WTC11 (cell line): ENCODE results near the gene MACROD2. TPM values are rescaled to one million over a fixed set of nuclear protein-coding genes. Genes with fewer than 3 reads are reported as not detected.

Experiments used
- ATAC-seq: fragments of 200-7000 bp; cut with Tn5 transposase; 2 replicates; pipeline ENCODE4 v1.10.0; 2021; ENCODE audit warnings: mild to moderate bottlenecking, moderate library complexity
- CTCF ChIA-PET: fragments of 300-600 bp; sonication (Branson Sonifier 250); formaldehyde crosslinking; loops from one replicate; lab custom pipeline; 2021; ENCODE audit warnings: antibody characterized with exemption; lab: Charles Lee
- POLR2A ChIA-PET: fragments of 350-600 bp; sonication (Branson Sonifier 250); formaldehyde crosslinking; loops from one replicate; lab custom pipeline; 2021; ENCODE audit warnings: antibody characterized with exemption; lab: Charles Lee
- DNase-seq: peaks from one replicate; pipeline ENCODE4 v3.0.0; 2021; ENCODE audit warnings: low spot score
- H3K27ac Mint-ChIP-seq: 2 replicates; pipeline ENCODE4 v1.8.0; 2021; ENCODE audit warnings: mixed read lengths
- H3K27me3 Mint-ChIP-seq: 2 replicates; pipeline ENCODE4 v1.8.0; 2021; ENCODE audit warnings: low read depth, mild to moderate bottlenecking, moderate library complexity, mixed read lengths
- H3K36me3 Mint-ChIP-seq: 2 replicates; pipeline ENCODE4 v1.8.0; 2021; ENCODE audit warnings: mixed read lengths
- H3K4me1 Mint-ChIP-seq: 2 replicates; pipeline ENCODE4 v1.8.0; 2022; ENCODE audit warnings: mixed read lengths
- H3K4me3 Mint-ChIP-seq: 2 replicates; pipeline ENCODE4 v1.8.0; 2021; ENCODE audit warnings: mild to moderate bottlenecking, moderate library complexity, mixed read lengths
- H3K9me3 Mint-ChIP-seq: 2 replicates; pipeline ENCODE4 v1.8.0; 2021; ENCODE audit warnings: mixed read lengths
- AFF4 ChIP-seq: sonication (generic); formaldehyde crosslinking; IDR thresholded peaks from 2 replicates; pipeline ENCODE4 v1.8.1; 2023; ENCODE audit warnings: mild to moderate bottlenecking, missing genetic modification reagents, borderline replicate concordance
- E2F5 ChIP-seq: sonication (generic); formaldehyde crosslinking; IDR thresholded peaks from 2 replicates; pipeline ENCODE4 v1.8.1; 2022; ENCODE audit warnings: mild to moderate bottlenecking, moderate library complexity, missing genetic modification reagents
- EMX1 ChIP-seq: fragments of 250-450 bp; sonication (Bioruptor Pico); IDR thresholded peaks from 2 replicates; pipeline ENCODE4 v1.8.0; 2021; ENCODE audit warnings: mild to moderate bottlenecking
- FOXP1 ChIP-seq: sonication (generic); formaldehyde crosslinking; IDR thresholded peaks from 2 replicates; pipeline ENCODE4 v1.8.0; 2022; ENCODE audit warnings: missing genetic modification reagents, mild to moderate bottlenecking, moderate library complexity, borderline replicate concordance
- GRHL2 ChIP-seq: fragments of 250-450 bp; sonication (Bioruptor Pico); IDR thresholded peaks from 2 replicates; pipeline ENCODE4 v1.8.0; 2022; ENCODE audit warnings: mild to moderate bottlenecking, moderate library complexity; ENCODE audit not compliant: insufficient replicate concordance, severe bottlenecking
- GTF2I ChIP-seq: fragments of 250-450 bp; sonication (Bioruptor Pico); conservative IDR thresholded peaks from 2 replicates; pipeline ENCODE4 v1.4.0; 2021; ENCODE audit warnings: mild to moderate bottlenecking
- HMGA2 ChIP-seq: fragments of 250-450 bp; sonication (Bioruptor Pico); IDR thresholded peaks from 2 replicates; pipeline ENCODE4 v1.4.0; 2021; ENCODE audit warnings: mild to moderate bottlenecking, moderate library complexity
- MLX ChIP-seq: sonication (generic); formaldehyde crosslinking; IDR thresholded peaks from 2 replicates; pipeline ENCODE4 v1.8.1; 2023; ENCODE audit warnings: mild to moderate bottlenecking, missing genetic modification reagents, moderate library complexity
- PRRX2 ChIP-seq: fragments of 250-450 bp; sonication (Bioruptor Pico); IDR thresholded peaks from 2 replicates; pipeline ENCODE4 v1.8.0; 2021; ENCODE audit warnings: mild to moderate bottlenecking
- SMAD3 ChIP-seq: sonication (generic); formaldehyde crosslinking; IDR thresholded peaks from 2 replicates; pipeline ENCODE4 v1.8.0; 2022; ENCODE audit warnings: missing genetic modification reagents, mild to moderate bottlenecking, borderline replicate concordance
- SOX15 ChIP-seq: fragments of 250-450 bp; sonication (Bioruptor Pico); IDR thresholded peaks from 2 replicates; pipeline ENCODE4 v1.9.0; 2021; ENCODE audit warnings: mild to moderate bottlenecking
- TEAD1 ChIP-seq: sonication (generic); formaldehyde crosslinking; IDR thresholded peaks from 2 replicates; pipeline ENCODE4 v1.8.0; 2022; ENCODE audit warnings: mild to moderate bottlenecking, missing genetic modification reagents
- USF1 ChIP-seq: sonication (generic); formaldehyde crosslinking; IDR thresholded peaks from 2 replicates; pipeline ENCODE4 v1.8.0; 2022; ENCODE audit warnings: mild to moderate bottlenecking, missing genetic modification reagents
- ZMAT4 ChIP-seq: fragments of 250-450 bp; sonication (Bioruptor Pico); IDR thresholded peaks from 2 replicates; pipeline ENCODE4 v1.9.0; 2021; ENCODE audit warnings: mild to moderate bottlenecking
- ZNF423 ChIP-seq: fragments of 250-450 bp; sonication (Bioruptor Pico); IDR thresholded peaks from 2 replicates; pipeline ENCODE4 v2.1.2; 2022; ENCODE audit warnings: mild to moderate bottlenecking, moderate library complexity
- total RNA-seq: library from RNA; stranded (reverse); gene quantifications from 3 replicates; pipeline ENCODE4 v1.2.3, GENCODE V29; 2021
- TF ChIP-seq, protein P1 (sequence below): fragments of 250-450 bp; sonication (Bioruptor Pico); IDR thresholded peaks from 2 replicates; pipeline ENCODE4 v1.8.0; 2021; ENCODE audit warnings: mild to moderate bottlenecking
- TF ChIP-seq, protein P2 (sequence below): sonication (generic); formaldehyde crosslinking; IDR thresholded peaks from 2 replicates; pipeline ENCODE4 v1.8.1; 2022; ENCODE audit warnings: low read depth, mild to moderate bottlenecking, moderate library complexity, missing genetic modification reagents, borderline replicate concordance
- TF ChIP-seq, protein P3 (sequence below): sonication (generic); formaldehyde crosslinking; IDR thresholded peaks from 2 replicates; pipeline ENCODE4 v1.8.1; 2023; ENCODE audit warnings: mild to moderate bottlenecking, missing genetic modification reagents

The MACROD2 gene
- total RNA-seq, 1 experiment from 2014 or later = 4.1 TPM

DNA sequence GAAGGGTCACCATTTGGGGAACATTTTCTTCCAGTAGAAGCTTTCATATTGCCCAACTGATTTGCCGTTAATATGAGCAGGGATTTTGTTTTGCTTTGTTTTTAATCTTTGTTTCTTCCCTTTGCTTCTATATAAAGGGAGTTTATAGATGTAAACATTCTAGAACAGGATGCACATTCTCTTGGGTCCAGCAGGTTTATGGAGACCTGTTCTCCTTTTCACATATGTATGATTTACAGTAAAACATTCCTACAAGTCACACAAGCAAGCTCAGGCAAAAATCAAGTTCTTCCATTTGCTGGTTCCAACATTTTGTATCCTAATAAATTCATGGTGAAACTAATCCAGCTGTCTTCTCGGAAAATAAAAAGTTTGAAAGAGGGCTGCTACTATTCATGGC, 1424.5 kb downstream of the MACROD2 start (continued):
- TF ChIP-seq ZMAT4 (CRISPR knock-in tag) = no peak
- TF ChIP-seq FOXP1 (CRISPR knock-in tag) = no peak
- no peak for TF ChIP-seq GTF2I (CRISPR knock-in tag)
- TF ChIP-seq EMX1 (CRISPR knock-in tag) = no peak
- TF ChIP-seq, protein P1, sequence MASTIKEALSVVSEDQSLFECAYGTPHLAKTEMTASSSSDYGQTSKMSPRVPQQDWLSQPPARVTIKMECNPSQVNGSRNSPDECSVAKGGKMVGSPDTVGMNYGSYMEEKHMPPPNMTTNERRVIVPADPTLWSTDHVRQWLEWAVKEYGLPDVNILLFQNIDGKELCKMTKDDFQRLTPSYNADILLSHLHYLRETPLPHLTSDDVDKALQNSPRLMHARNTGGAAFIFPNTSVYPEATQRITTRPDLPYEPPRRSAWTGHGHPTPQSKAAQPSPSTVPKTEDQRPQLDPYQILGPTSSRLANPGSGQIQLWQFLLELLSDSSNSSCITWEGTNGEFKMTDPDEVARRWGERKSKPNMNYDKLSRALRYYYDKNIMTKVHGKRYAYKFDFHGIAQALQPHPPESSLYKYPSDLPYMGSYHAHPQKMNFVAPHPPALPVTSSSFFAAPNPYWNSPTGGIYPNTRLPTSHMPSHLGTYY (CRISPR knock-in tag) = no peak

DNA sequence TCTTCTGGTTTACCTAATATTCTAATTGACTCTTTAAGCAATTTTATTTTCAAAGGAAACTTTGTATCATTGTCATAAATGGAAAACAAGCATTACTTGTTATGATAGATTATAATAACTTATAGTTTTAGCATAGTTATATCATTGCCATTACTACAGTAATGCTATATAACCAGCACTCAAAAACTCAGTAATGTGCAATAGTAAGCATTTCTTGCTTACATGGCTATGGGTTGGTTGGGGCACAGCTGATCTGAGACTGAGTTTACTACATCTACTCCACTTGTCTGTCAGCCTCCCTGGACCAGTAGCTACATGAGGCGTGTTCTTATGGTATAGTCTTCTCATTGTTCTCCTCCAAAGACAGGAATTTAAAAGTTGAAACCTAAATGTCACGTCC, 1427.7 kb downstream of the MACROD2 start:
- DNase-seq (no peak), ATAC-seq (no peak)
- ChIA-PET CTCF (no interaction called here), POLR2A (no interaction called here)
- H3K27ac Mint-ChIP-seq = no peak overlapping the region
- H3K36me3 Mint-ChIP-seq = peaks cover 3% of the 10 kb centered on the region; the same call in 1 of the 2 replicates
- TF ChIP-seq EMX1 (CRISPR knock-in tag) (no peak), MLX (CRISPR knock-in tag) (no peak), GRHL2 (no peak), HMGA2 (CRISPR knock-in tag) (no peak)
- TF ChIP-seq, protein P2, sequence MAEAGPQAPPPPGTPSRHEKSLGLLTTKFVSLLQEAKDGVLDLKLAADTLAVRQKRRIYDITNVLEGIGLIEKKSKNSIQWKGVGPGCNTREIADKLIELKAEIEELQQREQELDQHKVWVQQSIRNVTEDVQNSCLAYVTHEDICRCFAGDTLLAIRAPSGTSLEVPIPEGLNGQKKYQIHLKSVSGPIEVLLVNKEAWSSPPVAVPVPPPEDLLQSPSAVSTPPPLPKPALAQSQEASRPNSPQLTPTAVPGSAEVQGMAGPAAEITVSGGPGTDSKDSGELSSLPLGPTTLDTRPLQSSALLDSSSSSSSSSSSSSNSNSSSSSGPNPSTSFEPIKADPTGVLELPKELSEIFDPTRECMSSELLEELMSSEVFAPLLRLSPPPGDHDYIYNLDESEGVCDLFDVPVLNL (CRISPR knock-in tag) = no peak
- TF ChIP-seq, protein P3, sequence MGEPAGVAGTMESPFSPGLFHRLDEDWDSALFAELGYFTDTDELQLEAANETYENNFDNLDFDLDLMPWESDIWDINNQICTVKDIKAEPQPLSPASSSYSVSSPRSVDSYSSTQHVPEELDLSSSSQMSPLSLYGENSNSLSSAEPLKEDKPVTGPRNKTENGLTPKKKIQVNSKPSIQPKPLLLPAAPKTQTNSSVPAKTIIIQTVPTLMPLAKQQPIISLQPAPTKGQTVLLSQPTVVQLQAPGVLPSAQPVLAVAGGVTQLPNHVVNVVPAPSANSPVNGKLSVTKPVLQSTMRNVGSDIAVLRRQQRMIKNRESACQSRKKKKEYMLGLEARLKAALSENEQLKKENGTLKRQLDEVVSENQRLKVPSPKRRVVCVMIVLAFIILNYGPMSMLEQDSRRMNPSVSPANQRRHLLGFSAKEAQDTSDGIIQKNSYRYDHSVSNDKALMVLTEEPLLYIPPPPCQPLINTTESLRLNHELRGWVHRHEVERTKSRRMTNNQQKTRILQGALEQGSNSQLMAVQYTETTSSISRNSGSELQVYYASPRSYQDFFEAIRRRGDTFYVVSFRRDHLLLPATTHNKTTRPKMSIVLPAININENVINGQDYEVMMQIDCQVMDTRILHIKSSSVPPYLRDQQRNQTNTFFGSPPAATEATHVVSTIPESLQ (CRISPR knock-in tag) = no peak
- H3K4me1 Mint-ChIP-seq = no peaks in the 10 kb centered on the region
- H3K4me3 Mint-ChIP-seq = no peak overlapping the region
- peaks cover 26% of the 10 kb centered on the region for H3K9me3 Mint-ChIP-seq
- no peaks in the 10 kb centered on the region for H3K27me3 Mint-ChIP-seq

- H3K27ac Mint-ChIP-seq = no peak overlapping the region
- H3K4me1 Mint-ChIP-seq = peaks cover 32% of the 10 kb centered on the region
- CTCF ChIA-PET = no interaction called here
- POLR2A ChIA-PET = no interaction called here
- H3K4me3 Mint-ChIP-seq = no peak overlapping the region
- no peaks in the 10 kb centered on the region for H3K27me3 Mint-ChIP-seq
- TF ChIP-seq TEAD1 (CRISPR knock-in tag) (no peak), USF1 (no peak), GRHL2 (no peak), E2F5 (no peak), ZNF423 (CRISPR knock-in tag) (no peak), MLX (CRISPR knock-in tag) (no peak), AFF4 (CRISPR knock-in tag) (no peak), SOX15 (CRISPR knock-in tag) (no peak), SMAD3 (CRISPR knock-in tag) (no peak), PRRX2 (CRISPR knock-in tag) (no peak)
- TF ChIP-seq, protein P1 (CRISPR knock-in tag) = no peak
- peaks cover 16% of the 10 kb centered on the region for H3K36me3 Mint-ChIP-seq
- ATAC-seq (no peak), DNase-seq (no peak)
- peaks cover 28% of the 10 kb centered on the region for H3K9me3 Mint-ChIP-seq
Observed at GRCh38 chr20:15439551-15439950, 1444.2 kb downstream of the MACROD2 start.
